Bronchial epithelial cell (primary cell): ENCODE measurements around the gene DERA. TPM values are rescaled to one million over a fixed set of nuclear protein-coding genes. Genes with fewer than 3 reads are reported as not detected.
"Not testable (repeated sequence)": the region's sequence is repeated elsewhere in the genome, so short reads cannot be mapped to it uniquely, and the experiment has no call there.

ENCODE experiments used
- DNase-seq: peaks from one replicate; pipeline ENCODE4 v3.0.0-alpha.2; 2010; ENCODE audit warnings: low read depth
- FAIRE-seq: peaks from 2 replicates; lab custom pipeline; 2011; peaks lifted over from hg19 to GRCh38; lab: Jason Lieb, UNC
- H3K27me3 ChIP-seq: 2 replicates; pipeline ENCODE4 v1.5.1; 2011; ENCODE audit warnings: low read length; ENCODE audit not compliant: control insufficient read depth, insufficient read depth
- H3K36me3 ChIP-seq: 2 replicates; pipeline ENCODE4 v1.5.1; 2011; ENCODE audit warnings: low read length; ENCODE audit not compliant: control insufficient read depth, insufficient read depth
- H3K4me3 ChIP-seq: 2 replicates; pipeline ENCODE4 v1.5.1; 2011; ENCODE audit warnings: mild to moderate bottlenecking, low read depth, low read length, control low read depth
- CTCF ChIP-seq: IDR thresholded peaks from 2 replicates; pipeline ENCODE4 v1.5.1; 2011; ENCODE audit warnings: mild to moderate bottlenecking, moderate library complexity, low read length, control low read depth, inconsistent platforms; ENCODE audit not compliant: insufficient read depth, severe bottlenecking
- total RNA-seq: library from RNA; depleted of rRNA; stranded (reverse); fragments of >200 nt; gene quantifications from 2 replicates; pipeline ENCODE4 v1.2.1, GENCODE V29; 2014

DERA gene
- total RNA-seq, 1 donor from 2014 or later, result 58.4 TPM

- FAIRE-seq (no peak), DNase-seq (no peak)
- Histone ChIP-seq H3K27me3 (no peaks in the 10 kb centered on the region), H3K4me3 (no peak overlapping the region), H3K36me3 (no peaks in the 10 kb centered on the region)
- no peak for TF ChIP-seq CTCF
These were observed 86.8 kb downstream of the DERA start for GRCh38 chr12:15997910-15998309.

GRCh38 chr12:16002880-16003279 is 91.7 kb downstream of the DERA start:
- DNase-seq, result no peak
- no peak for FAIRE-seq
- H3K36me3 ChIP-seq, result no peaks in the 10 kb centered on the region
- no peaks in the 10 kb centered on the region for H3K27me3 ChIP-seq
- TF ChIP-seq CTCF, result no peak
- no peak overlapping the region for H3K4me3 ChIP-seq

DNA sequence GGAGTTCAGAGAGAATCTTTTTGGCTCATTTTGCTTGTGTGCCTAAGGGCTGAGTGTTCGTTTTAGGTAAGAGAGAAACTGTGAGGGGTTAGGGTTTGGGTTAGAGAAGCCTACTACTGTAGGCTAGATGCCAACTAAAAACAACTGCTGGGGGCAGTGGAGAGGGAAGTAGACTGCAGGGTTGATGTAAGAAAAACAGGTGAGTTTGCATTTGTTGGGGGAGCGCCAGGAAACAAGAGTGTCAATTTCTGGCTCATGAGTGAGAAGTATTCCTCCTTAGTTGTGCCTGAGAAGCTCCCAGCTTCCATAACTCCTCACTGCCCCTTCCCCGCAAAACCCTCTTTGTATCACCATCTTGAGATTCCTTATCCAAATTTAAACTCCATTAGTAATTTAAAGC is 92.3 kb downstream of the DERA start:
- Histone ChIP-seq H3K4me3 (no peak overlapping the region), H3K27me3 (no peaks in the 10 kb centered on the region), H3K36me3 (no peaks in the 10 kb centered on the region)
- no peak for DNase-seq
- TF ChIP-seq CTCF, result no peak
- no peak for FAIRE-seq

DNA sequence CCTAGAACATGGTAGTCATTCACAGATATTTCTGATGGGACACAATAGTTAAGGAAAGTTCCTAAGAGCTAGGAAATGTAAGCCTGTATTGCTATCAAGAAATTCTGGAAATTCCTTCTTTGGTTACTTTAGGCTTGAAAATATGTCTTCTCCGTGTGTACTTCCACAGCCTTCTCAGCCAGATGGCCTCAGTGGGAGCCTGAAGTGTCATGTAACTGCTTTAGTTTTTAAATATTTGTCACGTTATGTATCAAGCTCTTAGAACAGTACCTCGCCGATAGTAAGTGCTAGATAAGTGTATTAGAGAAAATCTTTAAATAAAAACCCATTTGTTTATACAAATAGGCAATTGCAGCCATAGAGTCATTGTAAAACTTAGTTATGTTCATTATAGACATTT is 95.6 kb downstream of the DERA start:
- no peak for TF ChIP-seq CTCF
- H3K36me3 ChIP-seq, result no peaks in the 10 kb centered on the region
- no peaks in the 10 kb centered on the region for H3K27me3 ChIP-seq
- H3K4me3 ChIP-seq, result no peak overlapping the region
- FAIRE-seq, result no peak
- DNase-seq, result no peak

DNA sequence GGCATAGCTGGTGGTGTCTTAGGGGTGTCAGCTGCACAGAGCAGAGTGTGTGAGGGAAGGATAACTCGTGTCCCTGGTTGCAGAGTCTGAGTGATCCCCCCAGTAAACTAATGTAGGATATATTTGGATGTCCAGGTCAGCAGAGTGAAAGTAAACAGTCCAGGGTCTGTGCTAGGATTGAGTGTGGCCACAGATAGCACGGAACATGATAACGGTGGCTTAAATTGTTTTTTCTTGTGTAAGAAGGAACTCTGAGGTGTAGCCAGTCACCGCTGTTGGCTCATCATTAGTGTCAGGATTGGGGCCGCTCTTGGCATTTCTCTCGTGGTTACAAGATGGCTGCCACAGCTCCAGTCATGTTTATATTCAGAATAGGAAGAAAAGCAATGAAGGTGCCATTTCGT is 97.3 kb downstream of the DERA start:
- DNase-seq, result no peak
- TF ChIP-seq CTCF, result no peak
- H3K27me3 ChIP-seq, result no peaks in the 10 kb centered on the region
- FAIRE-seq, result no peak
- H3K36me3 ChIP-seq, result no peaks in the 10 kb centered on the region
- H3K4me3 ChIP-seq, result no peak overlapping the region

- FAIRE-seq, result no peak
These were observed 101.0 kb downstream of the DERA start for GRCh38 chr12:16012117-16012516.

GRCh38 chr12:16013722-16014121 is 102.6 kb downstream of the DERA start:
- DNase-seq, H3K36me3 ChIP-seq, FAIRE-seq, H3K4me3 ChIP-seq, H3K27me3 ChIP-seq: not testable (repeated sequence)

More at GRCh38 chr12:16012117-16012516, 101.0 kb downstream of the DERA start:
- TF ChIP-seq CTCF, result no peak
- Histone ChIP-seq H3K4me3 (no peak overlapping the region), H3K36me3 (no peaks in the 10 kb centered on the region), H3K27me3 (no peaks in the 10 kb centered on the region)
- DNase-seq, result no peak

DNA sequence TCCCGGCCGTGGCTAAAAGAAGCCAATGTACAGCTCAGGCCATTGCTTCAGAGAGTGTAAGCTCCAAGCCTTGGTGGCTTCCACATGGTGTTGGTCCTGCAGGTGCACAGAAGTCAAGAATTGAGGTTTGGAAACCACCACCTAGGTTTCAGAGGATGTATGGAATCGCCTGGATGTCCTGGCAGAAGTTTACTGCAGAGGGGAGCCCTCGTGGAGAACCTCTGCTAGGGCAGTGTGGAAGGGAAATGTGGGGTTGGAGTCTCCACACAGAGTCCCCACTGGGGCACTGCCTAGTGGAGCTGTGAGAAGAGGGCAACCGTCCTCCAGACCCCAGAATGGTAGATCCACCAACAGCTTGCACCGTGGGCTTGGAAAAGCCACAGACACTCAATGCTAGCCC is 103.3 kb downstream of the DERA start:
- H3K4me3 ChIP-seq, DNase-seq, H3K36me3 ChIP-seq, H3K27me3 ChIP-seq: not testable (repeated sequence)
- peak; percentile 28 for FAIRE-seq
